ENCODE results near the gene CTSH. TPM values are rescaled to one million over a fixed set of nuclear protein-coding genes. Genes with fewer than 3 reads are reported as not detected.

Gene CTSH
- total and polyA plus RNA-seq, 2 of the 13 experiments (the other 11 are each of a cell fraction or from before 2014, with no cell fraction given) = 265 to 653 TPM

DNA sequence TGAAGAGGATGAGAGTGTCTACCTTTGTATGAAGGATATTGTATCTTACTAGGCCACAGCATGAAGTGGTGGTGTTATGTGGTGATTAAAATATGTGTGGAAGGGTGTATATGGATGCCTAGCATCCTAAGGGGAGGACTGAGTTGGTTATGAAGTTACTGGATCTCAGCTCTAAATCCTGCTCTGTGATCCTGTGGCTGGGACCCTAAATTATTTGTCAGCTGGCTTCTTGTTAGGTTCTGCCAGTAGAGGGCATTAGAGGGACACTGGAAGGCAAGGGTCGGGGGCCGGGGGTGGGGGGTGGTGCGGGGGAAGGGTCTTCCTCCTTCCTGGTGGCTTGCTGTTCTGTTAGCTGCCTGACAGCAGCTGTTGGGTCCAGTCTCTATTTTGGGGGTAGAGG lies 37.3 kb downstream of the CTSH start:
- BruUV-seq (replicated peaks) = no TSS peak
- POLR2A ChIA-PET = interaction anchor here (0.9 kb wide), 1 partner anchor 86 kb away, joined by 3 read pairs; no protein-coding TSS in a partner anchor
- Histone ChIP-seq H3K79me2 (ENCODE audit: insufficient read depth, low read length) (no peaks in the 10 kb centered on the region), H3K4me2 (ENCODE audit: low read depth, low read length) (no peak overlapping the region), H3K4me1 (ENCODE audit: insufficient read depth, low read length) (peaks cover 41% of the 10 kb centered on the region), H4K20me1 (ENCODE audit: insufficient read depth, low read length) (no peaks in the 10 kb centered on the region; the same call in 1 of the 2 replicates), H3K36me3 (replicated peaks in 1 of 2; ENCODE audit: control insufficient read depth in 1 of 2, insufficient read depth in 2 of 2, low read length in 2 of 2) (peaks cover 9 to 72% of the 10 kb centered on the region in 2 experiments), H3K27ac (ENCODE audit: extremely low read length, insufficient read depth, low read length) (no peak overlapping the region), H3K4me3 (replicated peaks in 1 of 3; ENCODE audit: insufficient read depth in 1 of 3, low read depth in 2 of 3, low read length in 3 of 3) (no peak overlapping the region), H3K9ac (ENCODE audit: insufficient read depth, low read depth, low read length) (no peak overlapping the region), H3K9me3 (ENCODE audit: low read length) (no peaks in the 10 kb centered on the region), H2AFZ (ENCODE audit: low read length) (no peak overlapping the region), H3K27me3 (ENCODE audit: control insufficient read depth in 1 of 2, insufficient read depth in 2 of 2, low read length in 2 of 2) (no peaks in the 10 kb centered on the region)
- CTCF ChIA-PET (ENCODE audit: low intra/inter-chr PET ratio, low total read pairs) = interaction anchor here (0.9 kb wide), 1 partner anchor 276 kb away, joined by 3 read pairs; no protein-coding TSS in a partner anchor
- in situ Hi-C loops (cut with HindIII; ENCODE audit: extremely low pct_ligation_motif_present, low pct_unique_long_range_greater_than_20kb) (loop anchor here (5.0 kb wide), 1 partner anchor 275 kb away; no protein-coding TSS in a partner anchor), intact Hi-C loops (cut with micrococcal nuclease; ENCODE audit: unreplicated experiment) (loop anchor here (10.0 kb wide), 1 partner anchor 407 kb away; the partner anchor contains the start of gene TMED3)
- no peak for TF ChIP-seq ZFP36L1 (CRISPR knock-in tag; IDR thresholded peaks at IDR 0.05)
- TF ChIP-seq ZNF746 (CRISPR knock-in tag; IDR thresholded peaks at IDR 0.05) = no peak
- TF ChIP-seq, protein P1, sequence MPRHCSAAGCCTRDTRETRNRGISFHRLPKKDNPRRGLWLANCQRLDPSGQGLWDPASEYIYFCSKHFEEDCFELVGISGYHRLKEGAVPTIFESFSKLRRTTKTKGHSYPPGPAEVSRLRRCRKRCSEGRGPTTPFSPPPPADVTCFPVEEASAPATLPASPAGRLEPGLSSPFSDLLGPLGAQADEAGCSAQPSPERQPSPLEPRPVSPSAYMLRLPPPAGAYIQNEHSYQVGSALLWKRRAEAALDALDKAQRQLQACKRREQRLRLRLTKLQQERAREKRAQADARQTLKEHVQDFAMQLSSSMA (CRISPR knock-in tag; IDR thresholded peaks at IDR 0.05) = no peak
- TF ChIP-seq AGO2 (optimal IDR thresholded peaks at IDR 0.05; ENCODE audit: low read depth, low read length) = peak; percentile 22
- TF ChIP-seq TAF1 (CRISPR knock-in tag; IDR thresholded peaks at IDR 0.05) = no peak
- 0 out of 2 replicates have a peak, but pooled peaks have one; percentile 17 for TF ChIP-seq STAG1 (CRISPR knock-in tag; IDR thresholded peaks at IDR 0.05)
- TF ChIP-seq, protein P2, sequence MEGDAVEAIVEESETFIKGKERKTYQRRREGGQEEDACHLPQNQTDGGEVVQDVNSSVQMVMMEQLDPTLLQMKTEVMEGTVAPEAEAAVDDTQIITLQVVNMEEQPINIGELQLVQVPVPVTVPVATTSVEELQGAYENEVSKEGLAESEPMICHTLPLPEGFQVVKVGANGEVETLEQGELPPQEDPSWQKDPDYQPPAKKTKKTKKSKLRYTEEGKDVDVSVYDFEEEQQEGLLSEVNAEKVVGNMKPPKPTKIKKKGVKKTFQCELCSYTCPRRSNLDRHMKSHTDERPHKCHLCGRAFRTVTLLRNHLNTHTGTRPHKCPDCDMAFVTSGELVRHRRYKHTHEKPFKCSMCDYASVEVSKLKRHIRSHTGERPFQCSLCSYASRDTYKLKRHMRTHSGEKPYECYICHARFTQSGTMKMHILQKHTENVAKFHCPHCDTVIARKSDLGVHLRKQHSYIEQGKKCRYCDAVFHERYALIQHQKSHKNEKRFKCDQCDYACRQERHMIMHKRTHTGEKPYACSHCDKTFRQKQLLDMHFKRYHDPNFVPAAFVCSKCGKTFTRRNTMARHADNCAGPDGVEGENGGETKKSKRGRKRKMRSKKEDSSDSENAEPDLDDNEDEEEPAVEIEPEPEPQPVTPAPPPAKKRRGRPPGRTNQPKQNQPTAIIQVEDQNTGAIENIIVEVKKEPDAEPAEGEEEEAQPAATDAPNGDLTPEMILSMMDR (CRISPR knock-in tag; IDR thresholded peaks at IDR 0.05) = peak; percentile 39
- ATAC-seq = no peak
- no peak for FAIRE-seq
- peak; percentile 31 for DNase-seq (ENCODE audit: low spot score)
- 76% methylated on average over 3 of the region's 3 CpGs for WGBS (ENCODE audit: low lambda C conversion rate)
